Stimulated activated naive B cell treated with anti-CD40 and anti-IgM and Interleukin-4, amounts not matched to agents 10 μg/mL and 1 μg/mL and 100 μg/mL, for 72 hours (primary cell): ENCODE data around the gene PARVA.

Source experiments
- ATAC-seq, 2 donors: fragments of 150-1000 bp; cut with Tn5 transposase; replicated peaks; 2 replicates each; pipeline ENCODE4 v1.10.0; 2021; ENCODE audit warnings: moderate library complexity in 1 of 2
- DNase-seq: peaks from one replicate; pipeline ENCODE4 v3.0.0; 2021
- H3K27ac Mint-ChIP-seq: one replicate; pipeline ENCODE4 v1.8.0; 2022; ENCODE audit warnings: mild to moderate bottlenecking, mixed read lengths
- H3K27me3 Mint-ChIP-seq, 2 donors: one replicate each; pipeline ENCODE4 v1.8.0; 2022; ENCODE audit warnings: mixed read lengths in 2 of 2
- H3K36me3 Mint-ChIP-seq, 2 donors: one replicate each; pipeline ENCODE4 v1.8.0; 2022; ENCODE audit warnings: mixed read lengths in 2 of 2, mild to moderate bottlenecking in 1 of 2
- H3K4me1 Mint-ChIP-seq, 2 donors: one replicate each; pipeline ENCODE4 v1.8.0; 2022; ENCODE audit warnings: mixed read lengths in 2 of 2, mild to moderate bottlenecking in 1 of 2
- H3K4me3 Mint-ChIP-seq, 2 donors: one replicate each; pipeline ENCODE4 v1.8.0; 2022; ENCODE audit warnings: mild to moderate bottlenecking in 2 of 2, mixed read lengths in 2 of 2, moderate library complexity in 1 of 2
- H3K9me3 Mint-ChIP-seq, 2 donors: one replicate each; pipeline ENCODE4 v1.8.0; 2022; ENCODE audit warnings: mixed read lengths in 2 of 2, mild to moderate bottlenecking in 1 of 2

The PARVA gene

DNA sequence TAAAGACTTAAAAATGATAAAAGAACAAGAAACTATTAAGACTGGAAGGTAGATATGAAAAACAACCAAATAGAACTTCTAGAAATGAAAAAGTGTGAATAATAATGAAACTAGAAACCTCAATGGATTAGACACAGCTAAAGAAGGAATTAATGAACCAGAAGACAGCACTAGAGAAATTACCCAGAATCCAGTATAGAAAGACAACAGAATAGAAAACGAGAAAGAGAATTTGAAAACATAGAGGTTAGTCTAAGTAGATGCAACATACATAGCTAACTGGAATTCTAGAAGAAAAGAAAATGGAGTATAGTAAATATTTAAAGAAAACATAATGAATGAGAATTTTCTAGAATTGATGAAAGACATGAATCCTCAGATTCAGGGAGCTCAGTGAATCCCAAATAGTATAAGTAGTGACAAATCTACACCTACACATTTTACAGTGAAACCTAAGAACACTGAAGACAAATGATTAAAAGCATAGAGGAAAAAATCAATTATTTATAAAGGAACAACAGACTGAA is 111.9 kb downstream of the PARVA start:
- Mint-ChIP-seq H3K36me3 (peaks cover 5 to 7% of the 10 kb centered on the region in 2 donors), H3K27ac (no peak overlapping the region), H3K27me3 (no peaks in the 10 kb centered on the region), H3K4me1 (no peaks in the 10 kb centered on the region), H3K4me3 (no peak overlapping the region), H3K9me3 (peaks cover 6 to 11% of the 10 kb centered on the region in 2 donors)
- DNase-seq: no peak
- ATAC-seq: no peak

DNA sequence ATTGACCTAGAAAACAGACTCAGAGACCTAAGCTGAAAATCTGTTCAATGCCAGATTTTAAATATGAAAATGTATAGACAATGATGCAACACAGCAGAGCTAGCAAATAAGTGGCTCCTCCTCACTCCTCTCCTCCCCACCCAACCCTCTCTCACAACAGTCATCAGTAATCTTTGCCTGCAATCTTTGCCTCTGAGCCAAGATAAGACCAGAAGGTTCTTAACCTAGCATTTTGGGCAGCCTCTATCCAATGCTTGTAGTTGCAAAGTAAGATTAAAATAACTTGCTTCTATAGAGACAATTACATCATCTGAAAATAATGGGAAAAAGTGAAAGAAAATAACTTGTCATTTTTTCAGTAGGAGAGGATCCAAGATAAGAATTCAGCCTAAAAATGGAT is 117.3 kb downstream of the PARVA start:
- Mint-ChIP-seq H3K4me1 (no peaks in the 10 kb centered on the region), H3K36me3 (no peaks in the 10 kb centered on the region), H3K27ac (no peak overlapping the region), H3K4me3 (no peak overlapping the region), H3K27me3 (no peaks in the 10 kb centered on the region), H3K9me3 (peaks cover 0 to under 1% of the 10 kb centered on the region in 2 donors)
- DNase-seq (no peak), ATAC-seq (no peak)

- Mint-ChIP-seq H3K27me3 (no peaks in the 10 kb centered on the region), H3K27ac (no peak overlapping the region)
These were observed 119.0 kb downstream of the PARVA start for GRCh38 chr11:12496181-12497025.

DNA sequence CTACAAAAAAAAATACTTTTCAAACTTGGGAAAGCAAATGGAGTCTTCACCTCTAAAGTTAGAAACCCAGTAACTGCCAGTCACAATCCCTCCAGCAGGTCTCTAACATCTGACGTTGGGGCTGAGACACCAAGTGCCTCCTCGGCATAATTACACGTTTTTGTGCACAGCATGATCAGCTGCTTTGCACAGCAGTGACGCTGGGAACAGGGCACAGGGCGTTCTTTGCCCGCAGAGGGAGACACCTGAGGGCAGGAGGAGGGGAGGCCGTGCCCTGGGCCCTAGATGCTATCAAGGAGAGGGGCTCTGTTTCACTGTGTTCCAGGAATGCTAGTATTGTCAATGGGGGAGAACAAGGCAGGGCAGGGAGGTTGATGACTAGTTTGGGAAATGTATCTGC is 120.1 kb downstream of the PARVA start:
- ATAC-seq: no peak
- H3K27me3 Mint-ChIP-seq: no peaks in the 10 kb centered on the region
- no peaks in the 10 kb centered on the region for H3K4me1 Mint-ChIP-seq
- no peak overlapping the region for H3K4me3 Mint-ChIP-seq
- no peak for DNase-seq
- H3K27ac Mint-ChIP-seq: no peak overlapping the region
- no peaks in the 10 kb centered on the region for H3K9me3 Mint-ChIP-seq
- no peaks in the 10 kb centered on the region for H3K36me3 Mint-ChIP-seq

More at GRCh38 chr11:12496181-12497025, 119.0 kb downstream of the PARVA start:
- Mint-ChIP-seq H3K4me1 (no peaks in the 10 kb centered on the region), H3K9me3 (no peaks in the 10 kb centered on the region), H3K4me3 (no peak overlapping the region), H3K36me3 (no peaks in the 10 kb centered on the region)
- no peak for ATAC-seq
- DNase-seq: no peak

DNA sequence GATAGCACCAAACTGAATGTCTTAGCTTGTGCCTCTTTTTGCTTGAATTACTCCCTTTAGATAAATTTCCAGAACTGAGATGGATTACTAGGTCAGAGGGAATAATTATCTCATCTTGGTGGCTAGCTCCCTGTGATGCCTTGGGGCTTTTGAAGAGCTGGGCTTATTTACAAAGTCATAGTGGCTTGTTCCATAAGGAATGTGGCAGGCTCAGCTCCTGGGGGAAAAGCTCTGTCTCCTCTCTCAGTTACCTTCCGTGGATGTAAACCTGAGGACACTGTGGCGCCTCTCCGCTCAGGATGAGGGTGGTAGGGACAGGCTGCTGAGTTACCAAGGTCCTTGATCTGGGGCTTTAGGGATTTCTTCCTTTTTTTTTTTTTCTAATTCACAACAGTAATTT is 121.7 kb downstream of the PARVA start:
- DNase-seq (no peak), ATAC-seq (no peak)
- H3K4me1 Mint-ChIP-seq: no peaks in the 10 kb centered on the region
- H3K4me3 Mint-ChIP-seq: no peak overlapping the region
- peaks cover 0 to 4% of the 10 kb centered on the region in 2 donors for H3K27me3 Mint-ChIP-seq
- no peaks in the 10 kb centered on the region for H3K36me3 Mint-ChIP-seq
- no peak overlapping the region for H3K27ac Mint-ChIP-seq
- H3K9me3 Mint-ChIP-seq: no peaks in the 10 kb centered on the region

- Mint-ChIP-seq H3K9me3 (no peaks in the 10 kb centered on the region), H3K36me3 (no peaks in the 10 kb centered on the region), H3K27ac (no peak overlapping the region), H3K4me3 (no peak overlapping the region), H3K4me1 (no peaks in the 10 kb centered on the region), H3K27me3 (peaks cover 0 to 4% of the 10 kb centered on the region in 2 donors)
- no peak for ATAC-seq
- no peak for DNase-seq
These were observed 124.7 kb downstream of the PARVA start for GRCh38 chr11:12502046-12502445.

GRCh38 chr11:12503039-12503484 is 125.7 kb downstream of the PARVA start:
- H3K4me1 Mint-ChIP-seq: no peaks in the 10 kb centered on the region
- ATAC-seq (no peak), DNase-seq (no peak)
- H3K4me3 Mint-ChIP-seq: no peak overlapping the region
- no peak overlapping the region for H3K27ac Mint-ChIP-seq
- H3K27me3 Mint-ChIP-seq: peaks cover 0 to 9% of the 10 kb centered on the region in 2 donors
- no peaks in the 10 kb centered on the region for H3K9me3 Mint-ChIP-seq
- no peaks in the 10 kb centered on the region for H3K36me3 Mint-ChIP-seq

DNA sequence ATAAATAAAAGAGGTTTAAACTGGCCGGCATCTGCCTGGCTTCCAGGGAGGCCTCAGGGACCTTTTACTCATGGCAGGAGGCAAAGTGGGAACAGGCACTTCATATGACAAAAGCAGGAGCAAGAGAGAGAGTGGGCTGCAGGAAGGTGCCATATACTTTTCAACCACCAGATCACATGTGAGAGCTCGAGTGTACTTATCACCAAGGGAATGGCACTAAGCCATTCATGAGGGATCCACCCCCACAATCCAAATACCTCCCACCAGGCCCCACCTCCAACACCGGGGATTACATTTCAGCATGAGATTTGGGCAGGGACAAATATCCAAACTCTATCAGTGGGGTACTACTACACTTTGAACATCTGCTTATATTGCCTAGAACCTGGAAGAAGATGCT is 126.5 kb downstream of the PARVA start:
- DNase-seq: no peak
- Mint-ChIP-seq H3K4me1 (no peaks in the 10 kb centered on the region), H3K27me3 (peaks cover 0 to 9% of the 10 kb centered on the region in 2 donors), H3K9me3 (no peaks in the 10 kb centered on the region), H3K27ac (no peak overlapping the region), H3K4me3 (no peak overlapping the region), H3K36me3 (no peaks in the 10 kb centered on the region)
- no peak for ATAC-seq

- ATAC-seq (no peak), DNase-seq (no peak)
- no peak overlapping the region for H3K27ac Mint-ChIP-seq
- H3K4me1 Mint-ChIP-seq: no peaks in the 10 kb centered on the region
- H3K36me3 Mint-ChIP-seq: no peaks in the 10 kb centered on the region
- no peak overlapping the region for H3K4me3 Mint-ChIP-seq
- peaks cover 0 to 9% of the 10 kb centered on the region in 2 donors for H3K27me3 Mint-ChIP-seq
- no peaks in the 10 kb centered on the region for H3K9me3 Mint-ChIP-seq
These were observed 127.8 kb downstream of the PARVA start for GRCh38 chr11:12505183-12505582.

GRCh38 chr11:12506404-12506921 is 129.1 kb downstream of the PARVA start:
- H3K4me3 Mint-ChIP-seq: no peak overlapping the region
- H3K4me1 Mint-ChIP-seq: no peaks in the 10 kb centered on the region
- no peaks in the 10 kb centered on the region for H3K9me3 Mint-ChIP-seq
- no peaks in the 10 kb centered on the region for H3K36me3 Mint-ChIP-seq
- peaks cover 0 to 9% of the 10 kb centered on the region in 2 donors for H3K27me3 Mint-ChIP-seq
- no peak overlapping the region for H3K27ac Mint-ChIP-seq
- no peak for ATAC-seq
- no peak for DNase-seq

- Mint-ChIP-seq H3K4me1 (no peaks in the 10 kb centered on the region), H3K36me3 (no peaks in the 10 kb centered on the region), H3K27ac (no peak overlapping the region), H3K4me3 (no peak overlapping the region), H3K27me3 (peaks cover 0 to 9% of the 10 kb centered on the region in 2 donors), H3K9me3 (no peaks in the 10 kb centered on the region)
- no peak for DNase-seq
- ATAC-seq: no peak
These were observed 130.0 kb downstream of the PARVA start for GRCh38 chr11:12507391-12507790.

GRCh38 chr11:12508151-12508751 is 130.9 kb downstream of the PARVA start:
- ATAC-seq (no peak), DNase-seq (no peak)
- H3K36me3 Mint-ChIP-seq: no peaks in the 10 kb centered on the region
- H3K9me3 Mint-ChIP-seq: no peaks in the 10 kb centered on the region
- H3K4me1 Mint-ChIP-seq: no peaks in the 10 kb centered on the region
- no peak overlapping the region for H3K27ac Mint-ChIP-seq
- H3K4me3 Mint-ChIP-seq: no peak overlapping the region
- H3K27me3 Mint-ChIP-seq: peaks cover 0 to 6% of the 10 kb centered on the region in 2 donors

- H3K27ac Mint-ChIP-seq: no peak overlapping the region
- no peaks in the 10 kb centered on the region for H3K36me3 Mint-ChIP-seq
- no peak overlapping the region for H3K4me3 Mint-ChIP-seq
- ATAC-seq (no peak), DNase-seq (no peak)
- no peaks in the 10 kb centered on the region for H3K4me1 Mint-ChIP-seq
- H3K9me3 Mint-ChIP-seq: peaks cover 0 to 4% of the 10 kb centered on the region in 2 donors
- peaks cover 0 to 5% of the 10 kb centered on the region in 2 donors for H3K27me3 Mint-ChIP-seq
These were observed 132.0 kb downstream of the PARVA start for GRCh38 chr11:12509371-12509770.

GRCh38 chr11:12512132-12512531 is 134.8 kb downstream of the PARVA start:
- Mint-ChIP-seq H3K4me1 (no peaks in the 10 kb centered on the region), H3K36me3 (no peaks in the 10 kb centered on the region), H3K4me3 (no peak overlapping the region), H3K27ac (no peak overlapping the region), H3K9me3 (peaks cover 0 to 4% of the 10 kb centered on the region in 2 donors), H3K27me3 (peaks cover 0 to 5% of the 10 kb centered on the region in 2 donors)
- DNase-seq: no peak
- no peak for ATAC-seq
